NCI-H2029 (cell line): ENCODE measurements around the gene TERT.
A peak's percentile ranks its signal among the peaks of the same experiment; 100 is the strongest.
"Not testable (repeated sequence)": the region's sequence is repeated elsewhere in the genome, so short reads cannot be mapped to it uniquely, and the experiment has no call there.

Experiments used
- DNase-seq: peaks from one replicate; lab custom pipeline; 2025; lab: John Stamatoyannopoulos, UW

TERT gene

GRCh38 chr5:1240496-1241260 is 54.2 kb downstream of the TERT start:
- DNase-seq = no peak

GRCh38 chr5:1239505-1240251 is 55.2 kb downstream of the TERT start:
- peak; percentile 25 for DNase-seq

DNA sequence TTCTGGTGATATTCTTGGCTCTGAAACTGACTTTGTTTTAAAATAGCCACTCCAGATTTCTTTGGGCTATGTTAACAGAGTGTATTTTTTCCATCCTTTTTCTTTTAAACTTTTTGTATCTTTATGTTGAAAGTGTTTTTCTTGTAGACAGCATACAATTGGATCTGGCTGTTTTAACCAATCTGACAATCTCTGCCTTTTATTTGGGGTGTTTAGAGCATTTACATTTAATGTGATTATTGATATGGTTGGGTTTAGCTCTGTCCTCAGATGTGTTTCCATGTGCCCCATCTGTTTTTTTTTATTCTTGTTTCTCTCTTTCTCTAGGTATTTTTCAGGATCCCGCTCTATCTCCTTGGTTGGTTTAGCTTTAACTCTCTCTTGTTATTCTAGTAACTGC is 59.0 kb downstream of the TERT start:
- no peak for DNase-seq

GRCh38 chr5:1235379-1235778 is 59.5 kb downstream of the TERT start:
- no peak for DNase-seq

DNA sequence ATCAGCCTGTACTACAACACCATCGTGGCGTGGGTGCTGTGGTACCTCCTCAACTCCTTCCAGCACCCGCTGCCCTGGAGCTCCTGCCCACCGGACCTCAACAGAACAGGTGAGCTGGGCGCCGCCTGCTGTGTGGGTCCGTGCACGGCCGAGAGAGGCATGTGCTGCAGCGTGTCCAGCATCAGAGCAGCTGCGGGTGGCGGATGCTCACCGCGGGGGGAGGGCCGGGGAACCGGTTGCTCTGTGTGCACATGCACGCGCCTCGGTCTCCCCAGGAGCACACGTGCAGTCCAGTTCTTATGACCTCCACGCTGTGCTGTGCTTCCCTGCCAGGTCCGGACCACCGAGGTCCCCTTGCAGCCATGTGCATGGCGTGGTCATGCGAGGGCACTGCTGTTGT is 62.1 kb downstream of the TERT start:
- no peak for DNase-seq

DNA sequence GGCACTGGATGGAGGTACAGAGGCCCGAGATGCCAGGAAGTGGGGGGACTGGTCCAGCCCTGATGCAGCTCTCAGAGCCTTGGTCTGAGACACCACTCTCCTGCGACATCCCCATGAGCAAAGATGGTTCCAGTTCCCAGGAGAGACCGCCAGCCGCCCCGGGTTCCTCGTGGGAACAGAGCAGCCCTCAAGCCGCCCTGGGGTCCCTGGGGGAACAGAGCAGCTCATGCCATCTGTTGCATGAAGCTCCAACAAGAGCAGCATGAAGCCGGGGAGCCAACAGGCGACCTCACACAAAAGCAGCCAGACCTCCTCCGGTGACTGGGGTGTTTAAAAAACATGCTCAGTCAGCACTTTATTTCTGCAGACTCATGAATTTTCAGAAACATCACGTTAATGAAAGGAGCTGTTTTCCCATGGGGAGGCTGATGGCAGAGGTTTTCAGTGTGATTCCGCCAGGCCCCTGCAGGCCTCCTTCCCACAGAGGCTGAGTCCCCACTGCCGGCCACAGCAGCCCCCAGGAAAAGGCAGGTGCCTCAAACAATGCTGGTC is 63.4 kb downstream of the TERT start:
- DNase-seq = no peak

DNA sequence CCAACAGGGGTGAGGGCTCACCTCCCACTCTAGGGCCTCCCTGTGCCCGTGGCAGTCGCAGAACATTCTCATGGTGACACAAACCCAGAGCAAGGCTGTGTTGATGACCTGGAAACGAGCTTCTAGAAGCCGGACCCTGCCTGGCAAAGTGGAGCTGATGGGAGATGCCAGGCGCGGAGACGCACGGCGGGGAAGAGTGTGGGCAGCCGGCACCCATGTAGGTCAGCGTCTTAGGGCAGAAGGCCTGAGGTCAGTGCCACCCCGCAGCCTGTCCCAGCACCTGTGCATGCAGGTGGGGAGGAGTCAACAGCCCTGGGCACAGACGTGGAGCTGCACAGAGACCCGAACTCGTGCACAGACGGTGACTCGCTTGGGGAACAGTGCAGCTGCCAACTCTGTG is 64.3 kb downstream of the TERT start:
- no peak for DNase-seq

DNA sequence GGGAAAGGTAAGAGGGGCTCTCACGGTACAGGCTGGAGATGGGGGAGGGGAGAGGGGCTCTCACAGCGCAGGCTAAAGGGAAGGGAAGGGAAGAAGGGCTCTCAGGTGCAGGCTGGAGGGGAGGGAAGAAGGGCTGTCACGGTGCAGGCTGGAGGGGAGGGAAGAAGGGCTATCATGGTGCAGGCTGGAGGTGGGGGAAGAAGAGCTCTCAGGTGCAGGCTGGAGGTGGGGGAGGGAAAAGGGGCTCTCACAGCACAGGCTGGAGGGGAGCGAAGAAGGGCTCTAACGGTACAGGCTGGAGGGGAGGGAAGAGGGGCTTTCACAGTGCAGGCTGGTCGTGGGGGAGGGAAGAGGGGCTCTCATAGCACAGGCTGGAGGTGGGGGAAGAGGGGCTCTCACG is 65.0 kb downstream of the TERT start:
- no peak for DNase-seq

DNA sequence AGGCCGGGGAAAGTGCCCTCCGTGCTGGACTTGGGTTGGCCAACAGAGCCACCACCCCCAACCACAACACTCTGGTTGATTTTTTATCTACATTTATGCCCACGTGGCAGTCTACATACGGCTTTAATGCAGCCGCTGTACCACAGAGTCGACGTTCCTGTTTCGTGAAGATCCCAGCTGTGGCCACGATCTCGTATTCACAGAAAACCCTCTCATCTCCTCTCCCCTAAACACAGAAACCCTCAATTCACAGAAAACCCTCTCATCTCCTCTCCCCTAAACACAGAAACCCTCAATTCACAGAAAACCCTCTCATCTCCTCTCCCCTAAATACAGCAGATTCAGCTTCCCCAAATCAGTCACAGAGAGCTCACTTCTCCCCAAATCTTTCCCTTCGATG is 65.8 kb downstream of the TERT start:
- DNase-seq = not testable (repeated sequence)

DNA sequence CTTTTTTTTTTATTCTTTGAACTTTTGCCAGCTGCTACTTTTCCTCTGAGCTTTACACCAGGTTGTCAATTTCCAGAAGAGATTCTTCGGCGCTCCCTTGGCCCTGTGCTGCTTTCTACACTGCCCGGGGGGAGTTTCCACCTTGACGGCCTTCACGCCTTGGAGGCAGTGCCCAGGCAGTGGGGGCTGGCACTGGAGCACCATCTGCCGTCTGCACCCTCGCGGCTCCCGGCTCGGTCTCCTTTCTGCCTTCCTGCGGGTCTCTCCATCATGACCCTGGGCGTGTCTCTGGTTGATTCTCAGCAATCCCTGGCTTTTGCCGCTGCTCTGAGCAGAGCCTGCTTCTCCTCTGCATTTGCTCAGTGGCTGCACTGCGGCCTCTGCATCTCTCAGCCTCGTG is 66.7 kb downstream of the TERT start:
- DNase-seq = no peak

GRCh38 chr5:1227667-1228066 is 67.2 kb downstream of the TERT start:
- DNase-seq = peak; percentile 93

DNA sequence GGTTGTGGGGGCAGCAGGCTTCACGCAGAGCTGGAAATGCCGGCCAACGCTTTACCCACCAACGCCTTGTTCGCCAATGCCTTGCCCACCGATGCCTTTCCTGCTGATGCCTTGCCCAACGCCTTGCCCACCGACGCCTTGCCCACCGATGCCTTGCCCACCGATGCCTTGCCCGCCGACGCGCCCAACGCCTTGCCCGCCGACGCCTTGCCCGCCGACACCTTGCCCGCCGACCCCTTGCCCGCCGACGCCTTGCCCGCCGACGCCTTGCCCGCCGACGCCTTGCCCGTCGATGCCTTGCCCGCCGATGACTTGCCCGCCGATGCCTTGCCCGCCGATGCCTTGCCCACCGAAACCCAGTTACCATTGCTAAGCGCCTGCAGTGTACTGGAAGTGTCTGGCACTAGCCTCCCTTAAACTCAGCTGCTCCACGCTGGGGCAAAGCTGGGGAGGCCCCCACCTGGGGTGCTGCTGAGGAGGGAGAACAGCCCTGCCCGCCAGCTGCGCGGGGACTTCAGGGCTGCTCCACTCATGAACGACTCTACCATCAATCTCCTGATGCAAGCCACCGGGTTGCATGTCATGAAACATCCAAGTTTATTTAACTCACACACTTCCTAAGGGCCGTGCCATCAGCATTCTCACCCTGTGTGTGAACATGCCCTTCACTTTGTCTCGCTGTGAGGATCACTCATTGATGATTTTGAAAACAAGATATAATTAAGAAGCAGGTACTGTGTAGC is 67.9 kb downstream of the TERT start:
- DNase-seq = no peak

DNA sequence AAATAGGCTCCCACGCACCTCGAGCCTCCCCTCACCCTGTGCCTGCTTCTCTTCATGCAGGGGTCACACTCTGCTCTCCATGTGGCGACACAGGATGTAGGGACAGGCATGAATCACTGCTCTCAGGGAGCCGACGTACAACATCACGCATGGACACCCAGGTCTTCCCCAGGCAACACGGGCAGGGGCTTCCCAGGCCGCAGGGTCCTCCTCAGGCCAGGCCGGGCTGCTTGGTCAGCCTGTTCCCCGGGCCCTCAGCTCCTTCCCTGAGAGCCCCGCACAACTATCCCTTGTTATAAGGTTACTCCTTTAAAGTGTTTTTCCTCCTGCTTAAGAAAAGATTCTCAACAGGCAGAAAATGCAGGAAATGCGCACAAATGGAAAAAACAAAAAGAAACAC is 68.6 kb downstream of the TERT start:
- DNase-seq = no peak

DNA sequence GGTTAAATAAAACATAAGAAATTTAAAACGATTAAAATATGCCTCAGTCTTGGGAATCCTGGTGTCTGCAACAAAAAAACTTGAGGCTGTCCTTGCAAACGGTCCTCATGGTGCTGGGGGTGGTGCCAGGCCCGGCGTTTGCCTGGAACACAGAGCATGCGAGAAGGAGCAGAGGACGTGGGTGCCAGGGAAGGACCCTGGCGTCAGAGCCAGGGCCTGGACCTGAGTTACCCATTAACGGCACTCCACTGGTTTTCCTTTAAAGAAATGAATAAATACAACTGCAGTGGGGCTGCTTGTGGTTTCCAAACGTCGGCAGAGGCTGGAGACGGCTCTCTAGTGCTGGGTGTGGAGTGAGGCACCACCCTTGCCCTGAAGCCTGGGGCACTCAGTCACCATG is 69.8 kb downstream of the TERT start, which contains the start of gene SLC6A18:
Gene SLC6A18, plus strand, starts transcription at position 301 of the 400 bp plus-strand sequence. Its CDS starts 97 bp downstream, at position 398.
- no peak for DNase-seq

GRCh38 chr5:1224631-1225030 is 70.2 kb downstream of the TERT start:
- no peak for DNase-seq

DNA sequence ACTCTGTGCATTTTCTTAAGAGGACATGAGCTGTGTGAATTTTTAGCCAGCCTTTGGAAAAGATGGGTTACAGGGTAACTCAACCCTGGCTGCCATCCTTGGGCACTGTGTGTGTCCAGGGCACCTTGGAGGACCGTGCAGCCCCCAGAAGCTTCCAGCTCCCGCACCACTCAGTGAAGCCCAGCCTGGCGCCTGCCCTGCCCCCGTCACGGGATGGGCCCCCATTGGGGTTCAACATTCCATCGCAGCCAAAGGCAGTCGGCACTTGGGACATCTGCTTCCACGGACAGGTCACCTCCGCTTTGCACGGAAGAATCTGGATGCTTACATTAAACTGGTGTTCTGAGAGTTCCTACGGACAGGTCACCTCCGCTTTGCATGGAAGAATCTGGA is 71.6 kb downstream of the TERT start:
- no peak for DNase-seq

DNA sequence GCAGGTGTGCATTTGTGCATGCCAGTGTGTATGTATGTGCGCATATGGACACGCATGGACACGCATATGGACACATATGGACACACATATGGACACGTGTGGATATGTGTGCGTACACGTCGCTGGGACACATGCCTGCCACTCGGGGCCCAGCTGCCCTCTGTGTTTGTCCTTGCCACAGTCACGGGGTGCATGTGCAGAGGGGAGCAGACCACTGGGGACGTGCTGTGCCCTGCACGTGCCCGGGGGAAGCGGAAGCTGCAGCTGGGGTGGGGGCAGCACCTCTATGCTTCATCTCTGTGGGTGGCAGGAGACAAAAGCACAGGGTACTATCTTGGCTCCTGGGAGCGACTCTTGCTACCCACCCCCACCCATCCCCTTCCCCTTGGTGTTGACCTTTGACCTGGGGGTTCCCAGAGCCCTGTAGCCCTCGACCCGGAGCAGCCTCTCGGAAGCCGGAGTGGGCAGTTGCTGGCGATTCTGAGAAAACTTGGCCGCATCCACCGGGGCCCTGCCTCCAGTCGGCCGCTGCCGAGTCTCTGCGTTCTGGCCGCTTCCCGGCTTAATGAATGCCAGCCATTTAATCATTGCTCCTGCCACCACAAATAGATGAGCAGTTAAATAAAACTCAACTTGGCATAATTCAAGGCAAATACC is 72.1 kb downstream of the TERT start:
- DNase-seq = no peak

- no peak for DNase-seq
These were observed 72.7 kb downstream of the TERT start for GRCh38 chr5:1222147-1222546.

- DNase-seq = no peak
These were observed 73.1 kb downstream of the TERT start for GRCh38 chr5:1221721-1222120.

DNA sequence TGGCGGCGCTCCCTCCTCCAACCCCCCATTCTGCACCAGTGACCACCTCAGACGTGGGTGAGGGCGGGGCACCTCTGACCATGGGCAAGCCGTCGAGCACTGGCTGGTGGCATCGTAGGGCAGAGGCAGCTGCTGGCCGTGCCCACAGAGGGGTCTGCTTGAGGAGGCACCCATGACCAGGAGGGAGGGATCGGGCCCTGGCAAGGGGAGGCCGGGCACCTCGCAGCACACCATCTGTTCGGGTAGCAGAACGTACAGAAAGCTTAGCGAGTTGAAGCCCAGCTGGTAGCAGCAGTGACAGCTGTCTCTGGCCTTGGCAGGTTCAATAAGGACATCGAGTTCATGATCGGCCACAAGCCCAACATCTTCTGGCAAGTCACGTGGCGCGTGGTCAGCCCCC is 74.0 kb downstream of the TERT start:
- no peak for DNase-seq

DNA sequence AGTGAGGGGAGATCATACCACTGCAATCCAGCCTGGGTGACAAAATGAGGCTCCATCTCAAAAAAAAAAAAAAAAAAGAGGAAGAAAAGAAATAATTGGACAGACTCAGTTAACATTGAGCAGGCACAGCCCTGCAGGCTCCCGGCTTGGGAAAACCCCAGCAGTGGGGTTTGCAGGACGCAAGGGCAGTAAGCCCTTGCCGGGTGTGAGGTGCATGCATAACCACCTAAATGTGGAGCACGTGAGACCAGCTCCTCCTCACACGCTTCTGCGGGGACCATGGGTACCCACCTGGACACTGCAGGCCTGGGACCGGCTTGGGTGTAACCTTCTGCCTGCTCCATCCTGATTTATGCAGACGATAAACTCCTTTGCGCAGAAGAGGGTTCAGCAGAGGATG is 74.5 kb downstream of the TERT start:
- DNase-seq = no peak

DNA sequence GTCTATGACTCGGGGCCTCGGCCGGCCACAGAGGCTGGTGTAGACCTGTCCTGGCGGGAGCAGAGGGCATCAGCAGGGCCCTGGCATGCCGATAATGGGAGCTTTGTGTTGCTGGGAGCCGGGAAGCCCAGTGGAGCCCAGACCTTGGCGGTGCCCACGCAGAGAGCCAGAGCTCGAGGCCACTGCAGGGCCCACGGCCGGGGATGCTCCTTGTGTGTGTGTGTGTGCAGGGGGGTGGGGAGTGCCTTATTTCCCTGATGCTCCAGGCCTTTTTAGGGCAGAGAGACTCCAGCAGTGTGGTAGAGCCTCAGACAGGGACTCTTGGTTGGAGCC is 75.1 kb downstream of the TERT start:
- no peak for DNase-seq
